ENCODE measurements around the gene SMC4.

The SMC4 gene

GRCh38 chr3:160395297-160395696 is 4.2 kb upstream of the SMC4 start:
- DNase-seq = no peak

DNA sequence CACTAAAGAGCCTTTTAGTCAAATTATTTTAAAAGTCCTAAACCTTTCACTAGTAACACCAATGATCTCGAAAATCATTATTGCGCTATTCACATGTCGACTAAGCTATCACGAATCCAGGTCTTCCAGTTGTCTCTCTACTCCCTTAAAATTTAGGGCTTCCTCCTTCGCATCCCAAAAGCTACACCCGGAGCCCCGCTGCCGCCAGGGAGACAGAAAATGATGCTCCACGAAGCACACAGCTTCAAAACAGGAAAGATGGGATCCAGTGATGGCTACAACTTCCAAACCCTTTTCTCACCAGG is 678 bp upstream of the SMC4 start:
- no peak for DNase-seq

DNA sequence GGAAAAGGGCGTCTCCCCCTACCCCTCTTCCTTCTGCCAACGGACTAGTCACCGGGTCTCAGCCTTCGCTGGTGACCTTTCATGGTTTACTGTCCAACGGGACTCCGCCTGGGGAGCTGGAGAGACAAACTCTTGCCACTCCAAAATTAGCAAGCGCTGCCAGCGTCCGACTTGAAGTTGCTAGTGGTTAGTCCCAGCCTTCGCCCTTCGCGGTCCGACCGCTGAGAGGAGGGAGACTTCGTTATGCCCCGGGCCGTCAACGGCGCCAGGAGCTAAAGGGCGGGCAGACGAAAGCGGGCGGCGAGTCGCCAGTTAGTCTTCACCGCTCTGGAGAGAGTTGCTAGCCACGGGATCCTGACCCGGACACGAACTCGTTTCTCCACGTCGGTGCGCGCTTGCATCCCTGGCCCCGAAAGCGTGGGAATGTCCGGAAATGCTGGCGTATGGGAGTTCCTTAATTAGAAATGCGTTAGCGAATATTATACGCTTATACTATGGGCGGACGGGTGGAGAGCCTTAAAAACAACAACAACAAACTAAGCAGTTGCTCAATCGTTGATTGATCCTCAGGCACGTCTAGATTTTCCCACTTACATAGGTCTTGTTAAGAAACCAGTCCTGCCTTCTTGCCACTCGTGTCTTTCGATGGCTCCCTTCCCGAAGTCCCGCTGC is 716 bp downstream of the SMC4 start:
- peak; percentile 79 for DNase-seq

- peak; percentile 37 for DNase-seq
Observed at GRCh38 chr3:160400702-160401150, 1.3 kb downstream of the SMC4 start.

- peak; percentile 63 for DNase-seq
Observed at GRCh38 chr3:160401291-160402095, 2.0 kb downstream of the SMC4 start.

GRCh38 chr3:160402221-160403027 is 3.0 kb downstream of the SMC4 start:
- DNase-seq = no peak

DNA sequence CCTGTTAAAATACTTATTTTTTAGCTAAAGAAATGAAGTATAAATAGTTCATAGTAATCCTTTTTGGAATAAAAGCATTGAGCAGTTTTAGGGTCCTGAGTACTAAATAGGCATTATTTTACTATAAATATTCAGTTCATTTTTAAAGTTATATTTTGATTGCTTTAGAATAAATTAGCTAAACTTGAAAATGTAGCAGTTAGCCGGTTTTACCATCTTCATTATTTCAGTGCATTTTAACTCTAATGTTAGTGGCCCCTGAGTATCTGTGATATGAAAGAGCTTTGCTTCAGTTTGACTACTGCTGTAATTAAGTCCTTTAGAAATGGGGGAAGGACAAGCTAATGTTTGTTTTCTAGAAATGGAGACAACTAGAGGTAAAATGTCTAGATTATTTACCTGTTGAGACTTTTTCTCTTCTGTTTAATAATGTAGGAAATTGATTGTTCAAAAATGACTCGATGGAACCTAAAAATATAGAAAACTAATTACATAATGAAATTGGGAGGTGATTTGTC is 3.6 kb downstream of the SMC4 start:
- DNase-seq = no peak

DNA sequence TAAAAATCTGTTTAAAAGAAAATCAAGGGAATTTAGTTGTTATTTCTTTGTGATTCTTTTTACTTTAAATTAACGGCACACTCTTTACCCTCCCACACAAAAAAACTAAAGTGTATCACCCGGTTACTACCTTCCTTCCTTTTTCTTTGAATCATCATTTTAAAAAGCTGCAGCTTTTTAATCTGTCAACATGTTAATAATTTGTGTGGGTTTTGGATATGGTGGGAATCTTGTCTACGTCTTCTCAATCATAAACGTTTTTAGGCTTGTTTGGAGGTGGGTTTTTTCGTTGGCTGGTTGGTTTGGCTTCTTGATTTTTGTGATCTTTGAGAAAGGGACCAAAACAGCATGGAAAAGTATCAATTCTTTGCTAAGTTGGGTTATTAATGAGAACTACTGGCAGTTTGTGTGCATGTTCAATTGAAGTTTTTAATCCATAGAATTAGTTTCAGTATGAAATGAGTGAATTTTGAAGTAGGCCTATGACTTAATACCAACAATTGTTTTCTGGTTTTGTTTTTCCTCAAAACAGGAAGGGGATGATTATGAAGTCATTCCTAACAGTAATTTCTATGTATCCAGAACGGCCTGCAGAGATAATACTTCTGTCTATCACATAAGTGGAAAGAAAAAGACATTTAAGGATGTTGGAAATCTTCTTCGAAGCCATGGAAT is 4.5 kb downstream of the SMC4 start:
- peak; percentile 61 for DNase-seq

DNA sequence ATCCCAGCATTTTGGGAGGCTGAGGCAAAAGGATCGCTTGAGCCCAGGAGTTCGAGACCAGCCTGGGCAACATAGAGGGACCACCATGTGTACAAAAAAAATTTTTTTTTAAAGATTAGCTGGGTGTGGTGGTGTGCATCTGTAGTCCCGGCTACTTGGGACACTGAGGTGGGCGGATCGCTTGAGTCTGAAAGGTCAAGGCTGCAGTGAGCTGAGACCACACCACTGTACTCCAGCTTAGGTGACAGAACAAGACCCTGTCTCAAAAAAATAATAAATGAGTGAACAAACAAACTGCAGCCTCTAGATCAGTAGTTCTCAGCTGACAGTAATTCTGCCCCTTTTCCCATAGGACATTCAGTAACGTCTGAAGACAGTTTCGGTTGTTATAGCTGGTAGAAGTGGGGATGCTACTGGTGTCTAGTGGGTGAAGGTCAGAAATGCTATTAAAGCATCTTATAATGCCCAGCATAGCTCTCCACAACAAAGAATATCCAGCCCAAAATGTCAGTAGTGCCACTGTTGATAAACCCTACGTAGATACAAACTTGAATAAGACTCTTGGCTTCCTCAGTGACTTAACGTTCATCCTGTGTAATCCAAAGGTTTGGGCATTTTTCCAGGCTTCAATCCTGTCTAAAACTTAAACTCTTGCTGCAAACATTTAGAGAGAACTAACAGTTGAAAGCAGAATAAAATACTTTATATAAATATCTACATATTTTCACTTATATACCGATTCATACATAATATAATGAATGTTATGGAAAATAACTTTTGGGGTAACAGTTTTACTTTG is 10.6 kb downstream of the SMC4 start:
- DNase-seq = no peak

- no peak for DNase-seq
Observed at GRCh38 chr3:160412477-160412876, 13.0 kb downstream of the SMC4 start.

DNA sequence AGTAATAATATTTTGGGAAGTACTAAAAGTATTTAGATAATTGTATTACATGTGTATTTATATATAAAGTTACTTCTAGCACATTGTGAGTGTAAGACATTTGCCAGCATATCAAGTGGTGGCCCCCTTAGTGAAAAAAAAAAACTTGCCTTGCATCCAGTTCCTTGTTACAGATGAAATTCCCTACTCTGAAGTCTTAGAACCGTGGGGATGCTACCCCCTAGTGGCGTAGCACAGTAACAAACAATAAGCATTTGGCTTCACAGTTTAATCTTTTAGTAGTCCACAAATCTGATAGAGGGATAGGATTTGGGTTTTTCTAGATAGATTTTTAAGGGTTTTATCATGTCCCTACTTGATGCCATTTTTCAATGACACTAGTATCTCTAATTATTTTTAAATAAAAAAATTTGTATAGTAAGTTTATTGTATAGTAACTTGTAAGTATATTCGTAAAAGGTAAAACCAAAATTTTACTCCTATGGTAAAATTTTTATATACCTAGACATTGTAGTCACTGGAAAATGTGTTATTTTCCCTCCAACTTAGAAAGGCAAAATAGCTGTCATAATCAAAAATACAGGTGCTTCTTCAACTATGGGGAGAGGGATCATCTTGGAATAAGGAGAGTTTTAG is 14.3 kb downstream of the SMC4 start:
- DNase-seq = peak; percentile 81

DNA sequence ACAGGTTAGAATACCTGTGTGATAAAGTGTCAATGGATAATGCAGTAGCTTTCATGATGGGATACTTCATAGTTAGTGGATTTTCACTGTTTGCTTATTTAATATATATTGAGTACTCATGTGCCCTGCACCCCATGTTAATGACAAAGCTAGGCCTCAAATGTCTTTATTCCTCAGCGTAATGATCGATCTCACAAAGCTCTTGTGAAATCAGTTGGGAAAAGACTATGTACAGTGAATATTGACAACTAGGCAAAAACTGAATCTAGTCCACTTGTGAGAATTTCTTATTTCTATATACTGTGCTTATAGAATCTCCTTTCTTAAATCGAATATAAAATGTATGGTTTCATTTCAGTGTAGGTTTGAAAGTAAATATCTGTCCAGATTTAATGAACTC is 17.9 kb downstream of the SMC4 start:
- no peak for DNase-seq

GRCh38 chr3:160427832-160428424 is 28.5 kb downstream of the SMC4 start:
- no peak for DNase-seq

- no peak for DNase-seq
Observed at GRCh38 chr3:160434071-160434470, 34.6 kb downstream of the SMC4 start.

GRCh38 chr3:160435095-160435494 is 35.6 kb downstream of the SMC4 start:
- no peak for DNase-seq

DNA sequence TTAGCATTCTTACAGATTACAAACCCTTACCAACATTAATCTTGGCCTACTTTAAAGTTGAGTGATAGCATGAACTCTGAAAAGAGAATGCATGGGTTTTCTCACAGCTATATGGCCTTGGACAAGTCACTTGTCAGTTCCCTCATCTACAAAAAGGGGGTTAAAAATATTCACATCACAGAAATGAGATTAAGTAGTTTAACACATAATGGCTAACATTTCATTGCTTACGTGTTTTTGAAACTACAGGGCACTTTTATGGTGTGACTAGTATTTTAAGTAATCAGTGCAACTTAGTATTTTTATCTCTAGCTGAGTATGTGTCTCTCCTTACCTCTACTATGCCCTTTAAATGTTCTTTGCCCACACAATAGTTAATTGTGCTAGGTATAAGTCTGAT is 36.3 kb downstream of the SMC4 start:
- DNase-seq = no peak

- no peak for DNase-seq
Observed at GRCh38 chr3:160437083-160437455, 37.6 kb downstream of the SMC4 start.

GRCh38 chr3:160440687-160441086 is 41.2 kb downstream of the SMC4 start:
- DNase-seq = no peak

DNA sequence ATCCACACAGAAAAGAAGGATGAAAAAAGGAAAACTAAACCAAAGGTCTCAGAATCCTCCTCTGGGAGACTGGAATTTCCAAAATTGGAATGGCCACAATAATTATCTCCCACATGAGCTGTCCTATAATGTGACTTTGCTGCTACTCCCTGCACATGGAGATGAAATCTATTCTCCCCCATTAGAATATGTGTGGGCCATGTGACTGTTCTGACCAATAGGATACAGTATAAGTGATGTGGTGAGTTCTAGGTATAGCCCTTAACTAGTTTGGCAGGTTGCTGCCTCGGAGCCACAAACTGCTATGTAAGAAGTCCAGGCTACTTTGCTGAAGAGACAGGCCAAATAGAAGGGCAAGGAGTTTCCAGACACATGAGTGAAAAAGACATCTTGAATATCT is 45.0 kb downstream of the SMC4 start:
- no peak for DNase-seq

DNA sequence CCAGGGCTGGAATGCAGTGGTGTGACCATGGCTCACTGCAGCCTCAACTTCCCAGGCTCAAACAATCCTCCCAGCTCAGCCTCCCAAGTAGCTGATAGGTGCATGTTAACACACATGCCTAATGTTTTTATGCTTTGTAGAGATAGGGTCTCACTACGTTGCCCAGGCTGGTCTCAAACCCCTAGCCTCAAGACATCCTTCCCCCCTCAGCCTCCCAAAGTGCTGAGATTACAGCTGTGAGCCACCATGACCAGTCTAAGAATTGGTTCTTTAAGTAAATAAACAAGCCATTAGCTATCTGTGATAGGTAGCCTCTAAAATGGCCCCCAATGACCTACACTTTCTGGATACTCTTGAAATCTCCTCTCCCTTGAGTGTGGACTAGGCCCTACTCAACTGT is 46.4 kb downstream of the SMC4 start:
- DNase-seq = no peak

GRCh38 chr3:160446522-160447056 is 47.1 kb downstream of the SMC4 start:
- no peak for DNase-seq
